GM19467 (cell line): ENCODE results near the gene COQ5.
"Not testable (repeated sequence)": the region's sequence is repeated elsewhere in the genome, so short reads cannot be mapped to it uniquely, and the experiment has no call there.

Source experiments
- ATAC-seq: cut with Tn5 transposase; IDR thresholded peaks from one replicate; pipeline ENCODE4 v1.9.1; 2021; ENCODE audit warnings: mild to moderate bottlenecking, moderate library complexity; ENCODE audit not compliant: unreplicated experiment

COQ5 gene

GRCh38 chr12:120529641-120530417, 871 bp upstream of the COQ5 start:
- no peak for ATAC-seq

GRCh38 chr12:120522568-120522967, 6.4 kb downstream of the COQ5 start:
- no peak for ATAC-seq

GRCh38 chr12:120519324-120519723, 9.6 kb downstream of the COQ5 start:
- not testable (repeated sequence) for ATAC-seq

- ATAC-seq: no peak
These were observed 13.5 kb downstream of the COQ5 start for GRCh38 chr12:120515496-120515895.

GRCh38 chr12:120514002-120514401, 15.0 kb downstream of the COQ5 start:
- ATAC-seq: no peak

GRCh38 chr12:120508537-120508936, 20.4 kb downstream of the COQ5 start:
- no peak for ATAC-seq

DNA sequence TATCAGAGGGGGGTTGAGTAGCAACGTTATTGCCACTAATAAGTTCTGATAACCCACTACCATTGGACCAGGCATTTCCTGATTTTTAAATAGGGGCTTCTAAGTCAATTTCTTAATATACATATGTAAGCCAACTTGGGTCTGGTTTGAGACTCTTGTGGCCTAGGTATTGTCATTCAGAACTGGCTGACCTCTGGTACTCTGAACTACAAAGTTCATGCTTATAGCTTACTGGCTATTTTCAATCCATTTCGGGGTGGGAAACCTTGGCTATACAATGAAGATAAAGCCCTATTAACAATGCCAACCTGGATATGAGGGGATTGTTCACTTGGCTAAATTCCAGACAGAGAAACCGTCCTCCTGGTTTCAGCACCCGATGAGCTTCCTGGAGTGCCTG, 24.4 kb downstream of the COQ5 start:
- no peak for ATAC-seq

- ATAC-seq: no peak
These were observed 28.4 kb downstream of the COQ5 start for GRCh38 chr12:120500581-120500980.

- ATAC-seq: no peak
These were observed 30.0 kb downstream of the COQ5 start for GRCh38 chr12:120498870-120499515.

- ATAC-seq: no peak
These were observed 31.3 kb downstream of the COQ5 start for GRCh38 chr12:120497524-120498150.

GRCh38 chr12:120496413-120497340, 32.3 kb downstream of the COQ5 start:
- peak; percentile 17 for ATAC-seq

- peak; percentile 87 for ATAC-seq
These were observed 33.1 kb downstream of the COQ5 start, which contains the start of gene DYNLL1 for GRCh38 chr12:120495731-120496412. Gene DYNLL1, plus strand, starts transcription at chr12:120496113. Its CDS starts 309 bp downstream, at chr12:120496422.

DNA sequence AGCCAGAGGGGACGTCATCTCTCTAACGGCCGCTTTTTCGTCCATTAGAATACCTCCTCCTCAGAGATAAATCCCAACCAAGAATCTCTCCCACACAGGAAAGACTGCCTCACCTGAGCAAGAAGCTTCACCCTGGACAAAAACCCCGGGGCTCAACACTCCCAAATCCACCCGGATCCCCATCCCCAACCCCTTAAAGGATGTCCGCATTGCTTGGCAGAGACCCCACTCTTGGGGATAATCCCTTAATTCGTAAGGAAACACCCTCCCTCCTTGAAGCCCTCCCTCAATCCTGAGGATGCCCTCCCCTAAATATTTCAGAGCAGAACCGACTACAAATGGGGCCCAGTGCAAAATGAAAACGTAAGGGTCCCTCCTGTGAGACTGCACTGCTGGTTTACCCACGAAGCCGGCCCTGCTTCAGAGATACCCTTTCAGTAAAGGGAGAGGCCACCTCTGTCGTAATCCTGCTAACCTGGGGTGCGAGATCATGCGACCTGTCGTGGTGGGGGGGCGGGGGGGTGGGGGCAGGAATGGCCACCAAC, 33.7 kb downstream of the COQ5 start:
- ATAC-seq: no peak

- no peak for ATAC-seq
These were observed 38.0 kb downstream of the COQ5 start for GRCh38 chr12:120490833-120491512.

DNA sequence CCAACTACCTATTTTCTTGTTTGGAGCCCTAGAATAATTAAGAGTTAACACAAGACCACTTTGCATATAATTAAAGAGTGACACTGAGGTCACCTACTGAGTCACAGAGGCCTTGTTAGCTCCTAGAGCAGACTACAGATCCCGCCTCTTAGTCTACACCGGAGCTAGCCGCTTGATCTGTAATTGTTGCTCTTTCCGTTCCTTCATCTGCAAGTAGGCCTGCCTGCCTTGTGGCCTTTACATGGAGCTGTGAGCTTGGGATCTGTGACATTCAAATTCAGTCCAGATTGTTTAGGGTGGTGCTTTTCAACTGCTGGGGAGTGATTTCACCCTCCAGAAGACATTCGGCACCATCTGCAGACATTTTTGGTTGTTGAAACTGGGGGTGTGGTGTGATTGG, 38.6 kb downstream of the COQ5 start:
- no peak for ATAC-seq

DNA sequence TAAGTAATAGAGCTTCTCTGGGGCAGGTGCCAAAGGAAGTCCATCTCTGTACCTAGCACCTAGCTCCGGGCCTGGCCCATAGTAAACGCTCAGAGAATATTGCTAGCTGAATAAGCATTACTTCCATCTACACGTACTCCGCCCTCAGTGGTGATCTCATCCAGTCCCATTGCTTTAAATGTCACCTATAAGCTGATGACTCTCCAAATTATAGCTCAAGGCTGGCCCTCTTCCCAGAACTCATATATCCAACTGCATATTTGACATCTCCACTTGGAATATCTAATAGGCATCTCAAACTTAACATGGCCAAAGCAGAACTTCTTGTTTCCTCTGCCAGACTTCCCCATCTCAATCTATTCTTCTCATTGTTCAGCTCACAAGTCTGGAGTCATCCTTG, 39.9 kb downstream of the COQ5 start:
- no peak for ATAC-seq

DNA sequence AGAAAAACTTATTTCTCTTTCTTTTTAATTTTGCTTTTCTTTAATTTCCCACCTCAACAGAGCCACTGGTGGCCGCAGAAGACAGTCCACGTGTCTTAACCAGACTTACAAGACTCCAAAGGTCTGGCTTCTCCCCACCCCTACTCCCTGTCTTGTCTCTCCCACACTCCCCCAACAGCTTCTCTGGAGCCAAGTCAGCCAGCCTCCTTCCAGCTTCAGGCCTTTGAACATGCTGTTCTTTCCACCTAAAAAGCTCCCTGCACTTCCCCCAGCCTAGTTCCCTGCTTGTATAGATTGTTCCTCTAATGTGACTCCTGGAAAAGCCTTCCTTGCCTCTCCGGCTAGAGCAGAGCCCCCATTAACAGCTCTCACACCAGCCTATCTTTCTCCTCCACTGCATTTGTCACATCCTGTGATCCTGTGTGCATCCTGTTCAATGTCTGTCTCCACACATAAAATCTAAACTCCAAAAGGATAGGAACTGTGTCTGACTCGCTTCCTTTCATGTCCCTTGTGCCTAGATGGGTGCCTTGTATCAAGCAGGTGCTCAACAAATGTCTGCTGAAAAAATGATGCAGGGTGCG, 40.8 kb downstream of the COQ5 start:
- ATAC-seq: no peak

- ATAC-seq: not testable (repeated sequence)
These were observed 41.4 kb downstream of the COQ5 start for GRCh38 chr12:120487552-120487951.
